ENCODE measurements around the gene CENPP.

Gene CENPP

DNA sequence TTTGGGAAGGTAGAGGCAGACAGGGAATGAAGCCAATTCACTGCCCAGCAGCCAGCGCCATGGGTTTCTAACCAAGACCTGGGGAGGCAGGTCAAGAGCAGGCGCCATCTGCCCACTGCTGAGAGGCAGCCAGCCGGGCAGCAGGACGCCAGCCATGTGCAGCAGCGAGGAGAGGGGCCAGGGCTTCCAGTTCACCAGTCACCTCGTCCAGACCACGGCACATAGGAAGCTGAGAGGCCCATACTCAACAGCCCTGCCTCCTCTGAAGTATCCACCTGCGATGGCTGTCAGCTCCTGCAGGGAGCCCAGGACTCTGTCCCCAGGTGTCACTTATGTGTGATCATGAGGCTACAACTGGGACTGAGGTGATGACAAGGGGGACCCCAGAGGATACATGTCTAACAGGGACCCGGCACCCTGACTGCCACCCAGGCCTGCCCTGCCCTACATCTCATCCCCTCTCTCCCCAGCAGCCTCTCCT is 314.1 kb downstream of the CENPP start:
- Histone ChIP-seq H4K20me1 (ENCODE audit: insufficient read depth, low read length) (no peaks in the 10 kb centered on the region), H2AFZ (ENCODE audit: low read length) (no peak overlapping the region), H3K9me2 (replicated peaks; ENCODE audit: insufficient read depth, low read length) (no peaks in the 10 kb centered on the region), H3K27me3 (replicated peaks; ENCODE audit: insufficient read depth, low read length) (no peaks in the 10 kb centered on the region), H3K4me3 (ENCODE audit: low read length) (no peak overlapping the region), H3K9ac (ENCODE audit: low read length) (no peak overlapping the region), H3K36me3 (replicated peaks; ENCODE audit: insufficient read depth, low read length) (peaks cover 5% of the 10 kb centered on the region; the same call in 1 of the 2 replicates), H3K27ac (ENCODE audit: low read length) (no peak overlapping the region), H3K4me1 (ENCODE audit: low read length) (no peaks in the 10 kb centered on the region), H3F3A (ENCODE audit: insufficient read depth, low read length) (no peaks in the 10 kb centered on the region), H3K4me2 (ENCODE audit: low read depth, low read length) (no peak overlapping the region), H3K79me2 (ENCODE audit: low read length) (peaks cover 11% of the 10 kb centered on the region; the same call in 1 of the 2 replicates), H3K9me3 (replicated peaks; ENCODE audit: insufficient read depth, low read length) (no peaks in the 10 kb centered on the region)
- no peak for TF ChIP-seq EZH2phosphoT487 (IDR thresholded peaks at IDR 0.05; ENCODE audit: low read length)
- TF ChIP-seq EZH2 (optimal IDR thresholded peaks at IDR 0.05; ENCODE audit: low read depth, low read length), result no peak
- no peak for TF ChIP-seq CTCF (IDR thresholded peaks at IDR 0.05; ENCODE audit: low read length)
- no peak for DNase-seq

DNA sequence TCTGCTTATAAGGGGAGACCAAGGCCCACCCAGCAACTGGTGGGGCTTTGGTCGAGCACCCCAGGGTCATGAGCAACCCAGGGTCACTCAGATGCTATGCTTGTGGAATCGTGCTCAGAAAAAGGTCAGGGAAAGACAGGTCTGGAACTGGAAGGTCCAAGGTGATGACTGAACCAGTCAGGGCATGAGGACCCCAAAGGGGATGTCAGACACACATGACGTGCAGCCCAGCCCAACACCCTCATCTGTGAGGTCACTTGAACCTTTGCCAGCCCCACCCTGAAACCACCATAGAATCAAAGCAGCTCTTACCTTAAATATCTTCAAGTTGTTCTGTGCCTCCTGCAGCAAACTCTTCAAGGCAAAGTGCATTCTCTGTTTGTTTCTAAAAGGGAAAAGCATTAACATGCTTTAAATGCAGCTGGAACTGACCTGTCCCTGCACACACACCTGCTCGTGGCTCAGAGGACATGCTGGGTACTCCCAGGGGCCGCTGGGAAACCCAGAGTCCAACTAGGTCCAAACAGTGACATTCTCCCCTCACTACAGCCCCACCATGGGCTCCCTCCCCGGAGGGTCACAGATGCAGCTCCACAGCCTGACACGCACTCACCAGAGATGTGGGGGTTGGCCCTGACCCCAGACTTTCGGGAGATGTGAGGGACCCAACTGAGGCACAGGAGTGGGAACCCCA is 314.8 kb downstream of the CENPP start:
- Histone ChIP-seq H3K9me3 (replicated peaks; ENCODE audit: insufficient read depth, low read length) (no peaks in the 10 kb centered on the region), H3K9me2 (replicated peaks; ENCODE audit: insufficient read depth, low read length) (no peaks in the 10 kb centered on the region), H4K20me1 (ENCODE audit: insufficient read depth, low read length) (no peaks in the 10 kb centered on the region), H3K4me2 (ENCODE audit: low read depth, low read length) (no peak overlapping the region), H3K79me2 (ENCODE audit: low read length) (peaks cover 11% of the 10 kb centered on the region; the same call in 1 of the 2 replicates), H3F3A (ENCODE audit: insufficient read depth, low read length) (no peaks in the 10 kb centered on the region), H3K27ac (ENCODE audit: low read length) (no peak overlapping the region), H3K27me3 (replicated peaks; ENCODE audit: insufficient read depth, low read length) (no peaks in the 10 kb centered on the region), H3K9ac (ENCODE audit: low read length) (no peak overlapping the region), H3K4me3 (ENCODE audit: low read length) (no peak overlapping the region), H2AFZ (ENCODE audit: low read length) (no peak overlapping the region), H3K36me3 (replicated peaks; ENCODE audit: insufficient read depth, low read length) (peaks cover 5% of the 10 kb centered on the region; the same call in 1 of the 2 replicates), H3K4me1 (ENCODE audit: low read length) (no peaks in the 10 kb centered on the region)
- no peak for DNase-seq
- TF ChIP-seq CTCF (IDR thresholded peaks at IDR 0.05; ENCODE audit: low read length), result no peak
- no peak for TF ChIP-seq EZH2 (optimal IDR thresholded peaks at IDR 0.05; ENCODE audit: low read depth, low read length)
- no peak for TF ChIP-seq EZH2phosphoT487 (IDR thresholded peaks at IDR 0.05; ENCODE audit: low read length)

GRCh38 chr9:92641092-92641809 is 315.5 kb downstream of the CENPP start:
- no peaks in the 10 kb centered on the region for H3K27me3 ChIP-seq (replicated peaks; ENCODE audit: insufficient read depth, low read length)
- no peaks in the 10 kb centered on the region for H3K9me3 ChIP-seq (replicated peaks; ENCODE audit: insufficient read depth, low read length)
- DNase-seq, result no peak
- TF ChIP-seq CTCF (IDR thresholded peaks at IDR 0.05; ENCODE audit: low read length), result no peak
- TF ChIP-seq EZH2phosphoT487 (IDR thresholded peaks at IDR 0.05; ENCODE audit: low read length), result no peak
- no peak for TF ChIP-seq EZH2 (optimal IDR thresholded peaks at IDR 0.05; ENCODE audit: low read depth, low read length)
- H3K9me2 ChIP-seq (replicated peaks; ENCODE audit: insufficient read depth, low read length), result no peaks in the 10 kb centered on the region
- H2AFZ ChIP-seq (ENCODE audit: low read length), result no peak overlapping the region
- no peaks in the 10 kb centered on the region for H3F3A ChIP-seq (ENCODE audit: insufficient read depth, low read length)
- peaks cover 5% of the 10 kb centered on the region; the same call in 1 of the 2 replicates for H3K36me3 ChIP-seq (replicated peaks; ENCODE audit: insufficient read depth, low read length)
- no peak overlapping the region for H3K4me3 ChIP-seq (ENCODE audit: low read length)
- no peak overlapping the region for H3K4me2 ChIP-seq (ENCODE audit: low read depth, low read length)
- no peaks in the 10 kb centered on the region for H3K4me1 ChIP-seq (ENCODE audit: low read length)
- no peaks in the 10 kb centered on the region for H4K20me1 ChIP-seq (ENCODE audit: insufficient read depth, low read length)
- no peak overlapping the region for H3K9ac ChIP-seq (ENCODE audit: low read length)
- peaks cover 11% of the 10 kb centered on the region; the same call in 1 of the 2 replicates for H3K79me2 ChIP-seq (ENCODE audit: low read length)
- H3K27ac ChIP-seq (ENCODE audit: low read length), result no peak overlapping the region

All from MM.1S (cell line).